ENCODE measurements around the gene KLK2. TPM values are rescaled to one million over a fixed set of nuclear protein-coding genes. Genes with fewer than 3 reads are reported as not detected.

The KLK2 gene
- total RNA-seq, 1 experiment from 2014 or later: not detected

- H3K27ac ChIP-seq (ENCODE audit: low read length): no peak overlapping the region
- no peaks in the 10 kb centered on the region for H3K36me3 ChIP-seq (ENCODE audit: low read depth, low read length)
- TF ChIP-seq CTCF (conservative IDR thresholded peaks at IDR 0.05; ENCODE audit: low read depth, low read length) (peak; percentile 57), EZH2phosphoT487 (IDR thresholded peaks at IDR 0.05; ENCODE audit: borderline replicate concordance, low read length) (no peak), EZH2 (IDR thresholded peaks at IDR 0.05; ENCODE audit: low read length, unreplicated experiment) (no peak)
- no peak for DNase-seq
- no peaks in the 10 kb centered on the region for H3F3A ChIP-seq (ENCODE audit: low read length, unreplicated experiment)
- no TSS peak for BruUV-seq (replicated peaks)
- 0 out of 2 replicates have a peak, but pooled peaks cover 4% of the 10 kb centered on the region for H3K4me1 ChIP-seq (ENCODE audit: insufficient read depth, low read length)
- H3K79me2 ChIP-seq (ENCODE audit: low read length): no peaks in the 10 kb centered on the region
- POLR2A ChIA-PET (ENCODE audit: unreplicated experiment): no interaction called here
- no peaks in the 10 kb centered on the region for H3K9me2 ChIP-seq (replicated peaks; ENCODE audit: low read length)
- peak; percentile 37; the same call in 1 of the 2 replicates for ATAC-seq
- CTCF ChIA-PET: interaction anchor here (0.6 kb wide), 1 partner anchor 39 kb away, joined by 3 read pairs; no protein-coding TSS in a partner anchor
- no peaks in the 10 kb centered on the region for H4K20me1 ChIP-seq (ENCODE audit: low read length)
- H3K4me3 ChIP-seq (ENCODE audit: low read length): no peak overlapping the region
- no peak overlapping the region for H3K9ac ChIP-seq (ENCODE audit: low read length)
- peaks cover 77% of the 10 kb centered on the region for H3K27me3 ChIP-seq (ENCODE audit: low read length)
- H2AFZ ChIP-seq (ENCODE audit: low read length): no peak overlapping the region
- intact Hi-C loops (cut with micrococcal nuclease): no loop called here
- H3K4me2 ChIP-seq (ENCODE audit: low read length): no peak overlapping the region
- H3K9me3 ChIP-seq (ENCODE audit: low read length): no peaks in the 10 kb centered on the region
Measured at GRCh38 chr19:50882188-50882587, 8.9 kb downstream of the KLK2 start.

GRCh38 chr19:50889638-50890037 is 16.4 kb downstream of the KLK2 start:
- POLR2A ChIA-PET (ENCODE audit: unreplicated experiment): no interaction called here
- peaks cover 11% of the 10 kb centered on the region for H3K27me3 ChIP-seq (ENCODE audit: low read length)
- no TSS peak for BruUV-seq (replicated peaks)
- TF ChIP-seq EZH2 (IDR thresholded peaks at IDR 0.05; ENCODE audit: low read length, unreplicated experiment) (no peak), EZH2phosphoT487 (IDR thresholded peaks at IDR 0.05; ENCODE audit: borderline replicate concordance, low read length) (no peak), CTCF (conservative IDR thresholded peaks at IDR 0.05; ENCODE audit: low read depth, low read length) (no peak)
- H2AFZ ChIP-seq (ENCODE audit: low read length): no peak overlapping the region
- H3F3A ChIP-seq (ENCODE audit: low read length, unreplicated experiment): peaks cover 8% of the 10 kb centered on the region
- no peaks in the 10 kb centered on the region for H3K9me2 ChIP-seq (replicated peaks; ENCODE audit: low read length)
- ATAC-seq (peak; percentile 64), DNase-seq (peak; percentile 88)
- no peaks in the 10 kb centered on the region for H3K36me3 ChIP-seq (ENCODE audit: low read depth, low read length)
- H3K9me3 ChIP-seq (ENCODE audit: low read length): no peaks in the 10 kb centered on the region
- peaks cover 31% of the 10 kb centered on the region for H3K4me1 ChIP-seq (ENCODE audit: insufficient read depth, low read length)
- H3K9ac ChIP-seq (ENCODE audit: low read length): no peak overlapping the region
- intact Hi-C loops (cut with micrococcal nuclease): no loop called here
- H3K27ac ChIP-seq (ENCODE audit: low read length): peak overlapping the region; percentile 45
- no peaks in the 10 kb centered on the region for H3K79me2 ChIP-seq (ENCODE audit: low read length)
- no peaks in the 10 kb centered on the region for H4K20me1 ChIP-seq (ENCODE audit: low read length)
- peak overlapping the region; percentile 46 for H3K4me2 ChIP-seq (ENCODE audit: low read length)
- CTCF ChIA-PET: interaction anchor here (0.7 kb wide), 1 partner anchor 32 kb away, joined by 3 read pairs; no protein-coding TSS in a partner anchor
- H3K4me3 ChIP-seq (ENCODE audit: low read length): no peak overlapping the region

- no peak for TF ChIP-seq CTCF (conservative IDR thresholded peaks at IDR 0.05; ENCODE audit: low read depth, low read length)
- TF ChIP-seq EZH2phosphoT487 (IDR thresholded peaks at IDR 0.05; ENCODE audit: borderline replicate concordance, low read length): no peak
- TF ChIP-seq EZH2 (IDR thresholded peaks at IDR 0.05; ENCODE audit: low read length, unreplicated experiment): no peak
- peaks cover 9% of the 10 kb centered on the region; the same call in 1 of the 2 replicates for H3K27me3 ChIP-seq (ENCODE audit: low read length)
- peaks cover 8% of the 10 kb centered on the region for H3F3A ChIP-seq (ENCODE audit: low read length, unreplicated experiment)
- ChIA-PET POLR2A (ENCODE audit: unreplicated experiment) (no interaction called here), CTCF (no interaction called here)
- no peak overlapping the region for H3K9ac ChIP-seq (ENCODE audit: low read length)
- no peak overlapping the region for H3K4me3 ChIP-seq (ENCODE audit: low read length)
- DNase-seq (peak; percentile 92), ATAC-seq (peak; percentile 92)
- H3K79me2 ChIP-seq (ENCODE audit: low read length): no peaks in the 10 kb centered on the region
- H3K9me3 ChIP-seq (ENCODE audit: low read length): no peaks in the 10 kb centered on the region
- no peaks in the 10 kb centered on the region for H4K20me1 ChIP-seq (ENCODE audit: low read length)
- H3K27ac ChIP-seq (ENCODE audit: low read length): peak overlapping the region; percentile 45
- intact Hi-C loops (cut with micrococcal nuclease): no loop called here
- no TSS peak for BruUV-seq (replicated peaks)
- peak overlapping the region; percentile 46 for H3K4me2 ChIP-seq (ENCODE audit: low read length)
- H2AFZ ChIP-seq (ENCODE audit: low read length): no peak overlapping the region
- H3K36me3 ChIP-seq (ENCODE audit: low read depth, low read length): no peaks in the 10 kb centered on the region
- H3K9me2 ChIP-seq (replicated peaks; ENCODE audit: low read length): no peaks in the 10 kb centered on the region
- peaks cover 28% of the 10 kb centered on the region for H3K4me1 ChIP-seq (ENCODE audit: insufficient read depth, low read length)
Measured at GRCh38 chr19:50890422-50891252, 17.4 kb downstream of the KLK2 start.
